Measurements from ENCODE around the gene ZNF578. TPM values are rescaled to one million over a fixed set of nuclear protein-coding genes. Genes with fewer than 3 reads are reported as not detected.
"Not testable (repeated sequence)": the region's sequence is repeated elsewhere in the genome, so short reads cannot be mapped to it uniquely, and the experiment has no call there.

Gene ZNF578
- total and polyA plus RNA-seq, 2 of the 8 experiments (the other 6 are each of a cell fraction or from before 2014, with no cell fraction given): 1.6 to 4.2 TPM

DNA sequence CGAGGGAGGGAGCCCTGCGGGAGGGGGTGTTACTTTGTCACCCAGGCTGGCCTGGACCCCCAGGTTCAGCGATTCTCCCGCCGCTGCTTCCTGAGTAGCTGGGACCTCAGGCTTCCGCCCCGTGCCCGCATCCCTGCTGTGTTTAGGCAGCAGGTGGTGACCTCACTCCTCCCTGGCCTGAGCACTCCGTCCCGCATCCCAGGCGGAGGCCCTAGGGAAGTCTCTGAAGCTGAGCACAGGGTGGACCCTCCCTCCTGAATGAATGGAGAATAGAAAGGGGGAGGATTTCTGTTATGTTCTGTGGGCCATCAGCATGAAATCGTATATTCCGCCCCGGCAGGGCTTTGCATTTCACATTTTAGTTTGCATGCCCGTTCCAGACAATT is 82.0 kb downstream of the ZNF578 start:
- H3K27me3 ChIP-seq (replicated peaks in 1 of 4; ENCODE audit: control insufficient read depth in 3 of 4, extremely low read depth in 1 of 4, insufficient read depth in 3 of 4, low read length in 3 of 4); H3K36me3 ChIP-seq (ENCODE audit: control insufficient read depth in 2 of 4, insufficient read depth in 4 of 4, low read length in 3 of 4); H3K4ac ChIP-seq (replicated peaks; ENCODE audit: insufficient read length, low read depth, low read length); H2BK5ac ChIP-seq (ENCODE audit: low read depth, low read length); H4K5ac ChIP-seq (ENCODE audit: insufficient read length, low read depth, low read length); H3K23me2 ChIP-seq (ENCODE audit: low read depth, low read length); H3K79me2 ChIP-seq (ENCODE audit: control insufficient read depth in 1 of 2, insufficient read depth in 2 of 2, low read length in 2 of 2); H4K20me1 ChIP-seq (replicated peaks in 1 of 2; ENCODE audit: control insufficient read depth in 1 of 2, insufficient read depth in 2 of 2, low read length in 2 of 2); H3K56ac ChIP-seq (replicated peaks; ENCODE audit: insufficient read length, low read depth, low read length); H3K4me1 ChIP-seq (replicated peaks in 1 of 4; ENCODE audit: control insufficient read depth in 3 of 4, insufficient read depth in 4 of 4, low read length in 3 of 4); H3K18ac ChIP-seq (ENCODE audit: extremely low read depth, low read length); H2AK5ac ChIP-seq (ENCODE audit: low read depth, low read length); H2BK15ac ChIP-seq (ENCODE audit: low read length); POLR2A ChIA-PET (ENCODE audit: partially characterized antibody); H3K14ac ChIP-seq (ENCODE audit: insufficient read length); H3K9ac ChIP-seq (replicated peaks in 1 of 4; ENCODE audit: extremely low read depth in 1 of 4, low read depth in 3 of 4, low read length in 3 of 4); H4K91ac ChIP-seq (replicated peaks; ENCODE audit: insufficient read length, low read length); H2BK20ac ChIP-seq (ENCODE audit: low read length); H3K23ac ChIP-seq (ENCODE audit: insufficient read length); H2BK12ac ChIP-seq (ENCODE audit: low read depth, low read length); H3K9me3 ChIP-seq (ENCODE audit: insufficient read depth in 2 of 2, low read depth in 1 of 2, low read length in 1 of 2); H3K27ac ChIP-seq (ENCODE audit: low read depth, low read length); H2AFZ ChIP-seq (ENCODE audit: low read length); H2BK120ac ChIP-seq (replicated peaks; ENCODE audit: low read depth, low read length); FAIRE-seq; H3K79me1 ChIP-seq (ENCODE audit: low read depth, low read length); DNase-seq (ENCODE audit: low read depth in 1 of 2, low spot score in 2 of 2): not testable (repeated sequence)
- TF ChIP-seq ASH2L (IDR thresholded peaks at IDR 0.05; ENCODE audit: low read length) (peak; percentile 55), JUND (IDR thresholded peaks at IDR 0.05; ENCODE audit: low read length) (peak; percentile 13; the same call in 1 of the 2 replicates)
- Histone ChIP-seq H3K4me2 (ENCODE audit: insufficient read depth in 1 of 2, low read depth in 2 of 2, low read length in 2 of 2) (peak overlapping the region; percentile 93 to 98), H4K8ac (ENCODE audit: extremely low read depth, insufficient read depth, low read length) (peak overlapping the region; percentile 25; the same call in 1 of the 2 replicates), H3K4me3 (ENCODE audit: extremely low read depth in 1 of 4, insufficient read depth in 2 of 4, low read depth in 3 of 4, low read length in 4 of 4) (peak overlapping the region; percentile 39 to 87 (median 84); a peak in 7 of 8 replicates)
- WGBS, 2 experiments (ENCODE audit: extremely low coverage in 1 of 2, insufficient coverage in 1 of 2, insufficient read length in 1 of 2, insufficient replicate concordance in 2 of 2, low coverage in 1 of 2, low lambda C conversion rate in 2 of 2, missing lambda C conversion rate in 1 of 2): 0% methylated on average over 5 of the region's 15 CpGs; no CpG with 5 or more reads in 1 of the 2 experiments
- CTCF ChIA-PET (ENCODE audit: partially characterized antibody): interaction anchor here (0.6 kb wide), 2 partner anchors 475 to 631 kb away, joined by 3 to 4 read pairs; no protein-coding TSS in a partner anchor

All from H1 (cell line).